GM19035 (cell line): ENCODE results near the gene STAMBPL1.

Source experiments
- ATAC-seq: cut with Tn5 transposase; IDR thresholded peaks from one replicate; pipeline ENCODE4 v1.9.1; 2021; ENCODE audit not compliant: unreplicated experiment

Gene STAMBPL1

DNA sequence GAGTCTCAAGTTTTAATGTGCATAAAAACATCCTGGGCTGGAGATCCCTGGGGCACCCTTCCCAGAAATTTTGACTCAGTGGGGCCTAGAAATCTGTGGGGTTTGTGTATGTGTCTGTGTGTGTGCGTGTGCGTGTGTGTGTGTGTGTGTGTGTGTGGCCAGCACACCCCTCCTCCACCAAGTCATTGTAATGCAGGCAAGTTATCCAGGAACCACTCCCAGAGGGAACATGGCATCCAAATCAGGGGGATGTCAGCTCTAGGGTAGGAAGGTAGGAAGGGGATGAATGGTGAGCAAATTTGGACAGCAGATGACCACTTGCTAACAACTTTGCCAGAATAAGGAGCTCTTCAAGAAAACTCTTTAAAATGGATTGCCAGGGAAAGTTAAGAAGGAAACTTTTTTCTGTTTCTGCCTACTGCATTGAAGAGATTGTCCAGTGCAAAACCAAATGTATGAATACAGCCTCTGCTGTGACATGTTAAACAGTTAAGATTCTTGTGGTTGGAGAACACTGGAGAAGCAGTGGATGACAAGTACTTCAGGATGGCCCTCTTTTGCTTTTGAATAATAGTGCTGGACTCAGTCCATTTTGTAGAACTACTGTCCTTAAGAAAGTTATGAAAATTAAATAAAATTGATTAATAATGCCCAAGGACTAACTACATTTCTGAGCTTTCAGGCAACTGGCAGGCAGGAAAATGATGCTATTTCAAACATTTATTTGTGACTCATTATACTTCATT, 12.3 kb downstream of the STAMBPL1 start:
- no peak for ATAC-seq

DNA sequence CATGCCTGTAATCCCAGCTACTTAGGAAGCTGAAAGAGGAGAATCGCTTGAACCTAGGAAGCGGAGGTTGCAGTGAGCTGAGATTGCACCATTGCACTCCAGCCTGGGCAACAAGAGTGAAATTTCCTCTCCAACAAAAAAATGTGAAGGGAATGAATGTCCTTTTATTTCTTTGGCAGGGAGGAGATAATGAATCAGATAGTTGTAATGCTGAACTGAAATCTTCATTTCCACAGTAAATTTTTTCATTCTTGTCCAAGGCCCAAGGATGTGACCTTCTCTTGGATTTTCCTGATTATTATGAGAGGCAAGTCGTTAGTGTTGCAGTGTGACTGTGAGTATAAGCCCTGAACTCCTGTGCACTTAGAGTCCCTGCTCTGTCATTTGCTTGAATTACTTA, 13.6 kb downstream of the STAMBPL1 start:
- no peak for ATAC-seq

DNA sequence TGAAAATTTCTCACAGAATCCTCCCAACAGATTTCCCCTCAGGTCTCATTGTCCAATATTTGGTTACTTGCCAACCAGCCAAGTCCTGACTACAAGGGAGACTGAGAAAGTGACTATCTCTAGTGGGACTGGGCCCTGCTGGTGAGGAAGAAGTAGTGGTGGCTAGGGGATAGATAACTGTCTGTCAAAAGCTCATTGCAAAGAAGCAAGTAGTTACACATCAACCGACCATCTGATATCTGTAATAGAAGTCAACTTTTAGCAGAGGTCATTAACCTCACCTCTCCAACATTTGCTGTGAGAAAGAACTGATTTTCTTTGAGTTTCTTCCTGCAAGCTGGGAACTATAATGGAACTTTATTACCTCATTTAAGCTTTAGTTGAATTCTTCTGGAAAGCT, 15.2 kb downstream of the STAMBPL1 start:
- no peak for ATAC-seq

DNA sequence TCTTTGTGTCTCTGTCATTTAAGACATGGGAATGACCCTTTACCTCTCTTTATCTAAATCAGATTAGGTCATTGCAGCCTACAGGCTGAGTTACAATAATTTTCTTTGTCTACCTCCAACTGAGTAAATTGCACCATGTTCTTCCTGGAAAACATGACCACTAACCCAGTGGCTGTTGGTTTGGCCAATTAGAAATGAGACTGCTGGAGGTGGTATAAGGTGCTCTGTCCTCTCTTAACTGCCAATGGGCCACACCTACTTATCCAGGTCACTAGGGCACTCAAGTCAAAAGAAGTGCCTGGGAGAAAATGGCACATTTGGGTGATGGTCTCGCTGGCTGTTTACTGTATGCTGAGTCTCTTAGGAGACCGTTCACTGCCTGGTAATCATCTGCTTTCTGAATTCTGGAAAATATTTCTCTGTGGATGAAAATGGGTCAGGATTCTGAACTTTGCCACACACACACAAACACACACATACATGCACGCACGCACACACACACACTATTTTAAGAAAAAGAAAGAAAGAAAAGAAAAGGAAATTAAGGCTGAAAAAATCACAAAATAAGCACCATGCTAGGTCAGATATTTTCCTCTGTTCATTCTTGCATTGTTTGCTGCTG, 16.4 kb downstream of the STAMBPL1 start:
- no peak for ATAC-seq

DNA sequence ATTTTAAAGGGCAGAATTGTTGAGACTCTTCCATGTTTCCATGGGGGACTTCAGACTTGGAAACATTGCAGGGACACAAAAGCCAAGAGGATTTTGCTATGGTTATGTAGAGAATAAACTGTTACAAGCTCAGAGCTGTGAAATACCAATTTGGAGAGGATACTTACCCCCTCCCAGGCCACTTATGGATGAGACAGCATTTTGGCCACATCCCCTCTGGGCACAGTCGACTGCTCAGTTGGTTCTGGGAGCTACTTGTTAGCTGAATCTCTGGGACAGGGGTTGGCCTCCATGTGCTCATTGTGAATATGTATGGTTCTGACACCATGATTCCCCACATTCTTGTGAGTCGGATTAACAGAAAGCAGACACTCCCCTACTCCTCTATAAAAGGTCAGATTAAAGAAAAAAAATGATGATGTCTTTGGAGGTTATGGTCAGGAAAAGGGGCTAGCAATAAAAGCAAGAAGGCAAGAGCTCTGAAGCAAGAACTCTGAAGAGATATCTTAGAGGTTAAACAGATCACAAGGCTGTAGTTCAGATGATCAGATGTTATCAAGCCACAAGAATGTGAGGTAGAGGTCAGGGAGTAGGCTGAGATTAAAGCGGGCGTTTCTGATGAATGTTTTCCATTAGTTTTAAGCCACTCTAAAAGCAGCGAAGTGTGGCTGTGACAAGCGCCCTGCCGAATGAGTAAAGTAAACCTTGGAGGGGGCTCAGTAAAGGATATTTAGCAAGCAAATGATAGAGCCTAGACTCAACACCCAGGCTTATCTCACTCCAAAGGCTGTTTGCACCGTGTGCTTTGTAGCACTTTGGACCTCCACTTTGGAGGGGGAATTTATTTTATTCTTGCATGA, 17.2 kb downstream of the STAMBPL1 start:
- no peak for ATAC-seq

DNA sequence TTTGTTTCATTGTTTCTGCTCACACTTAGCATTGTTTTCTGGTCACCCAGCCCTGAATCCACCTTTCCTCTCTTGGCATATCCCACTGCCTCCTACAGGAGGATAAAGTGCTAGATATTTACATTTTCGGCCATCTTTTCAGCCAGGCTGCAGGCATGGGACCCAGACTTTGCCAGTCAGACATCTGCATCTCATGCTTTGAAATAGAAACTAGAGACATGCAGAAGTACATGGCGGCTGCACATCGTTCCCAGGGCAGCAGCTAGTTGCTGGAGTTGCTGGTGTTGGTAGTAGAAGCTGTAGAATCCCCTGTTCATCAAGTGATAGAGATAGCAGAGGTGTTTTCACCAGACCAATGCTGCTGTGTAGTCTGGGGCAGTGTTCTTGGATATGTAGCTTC, 18.7 kb downstream of the STAMBPL1 start:
- no peak for ATAC-seq

DNA sequence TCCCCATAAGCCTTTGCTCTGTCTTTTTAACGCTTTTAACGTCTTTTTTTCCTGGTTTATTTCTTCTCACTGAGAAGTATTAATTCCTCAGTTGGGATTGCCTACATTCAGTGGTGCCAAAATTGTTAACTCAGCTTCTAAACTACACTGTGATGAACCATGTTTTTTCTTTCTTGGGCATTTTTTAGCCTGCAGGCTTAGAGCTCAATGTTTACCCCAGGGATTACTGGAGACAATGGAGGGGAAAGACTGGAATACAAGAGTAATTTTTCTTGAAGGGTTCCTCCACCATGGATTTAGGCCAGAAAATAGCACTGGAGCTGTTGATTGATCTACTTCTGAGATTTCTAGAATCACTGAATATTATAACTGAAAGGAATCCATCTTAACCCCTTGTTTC, 19.8 kb downstream of the STAMBPL1 start:
- no peak for ATAC-seq

DNA sequence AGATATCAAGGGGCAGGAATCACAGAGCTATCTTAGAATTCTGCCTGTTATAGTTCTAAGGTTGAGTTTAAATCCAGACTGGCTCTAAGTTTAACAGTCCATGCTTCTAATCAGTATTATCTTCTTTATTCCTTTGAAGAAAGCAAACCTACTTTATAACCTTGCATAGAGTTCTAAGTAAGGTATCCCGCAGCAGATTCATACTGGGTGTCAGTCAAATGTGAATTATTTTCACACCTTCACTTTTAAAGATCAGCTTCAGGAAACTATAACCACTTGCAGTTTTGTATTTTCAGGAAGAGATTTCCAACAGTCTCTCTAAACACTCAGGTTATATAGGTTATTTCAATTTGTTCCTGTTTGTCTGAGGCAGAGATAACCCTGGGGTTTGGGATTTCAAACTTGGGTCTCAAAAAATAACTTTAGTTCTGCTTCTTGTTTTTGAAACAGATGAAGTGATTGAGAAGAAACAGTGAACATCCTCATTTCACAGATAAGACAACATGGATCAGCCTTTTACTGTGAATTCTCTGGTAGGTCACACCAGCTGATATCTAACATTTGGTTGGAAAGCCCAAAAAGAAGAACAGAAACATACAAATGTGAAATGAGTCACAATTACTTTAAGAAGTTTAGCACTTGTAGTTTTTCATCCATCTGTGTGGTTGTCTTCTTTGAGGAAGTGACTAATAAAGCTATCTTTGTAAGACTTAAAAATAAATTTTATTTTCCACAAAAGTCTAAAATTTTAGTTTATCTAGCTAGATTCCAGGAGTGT, 21.4 kb downstream of the STAMBPL1 start:
- peak; percentile 82 for ATAC-seq

DNA sequence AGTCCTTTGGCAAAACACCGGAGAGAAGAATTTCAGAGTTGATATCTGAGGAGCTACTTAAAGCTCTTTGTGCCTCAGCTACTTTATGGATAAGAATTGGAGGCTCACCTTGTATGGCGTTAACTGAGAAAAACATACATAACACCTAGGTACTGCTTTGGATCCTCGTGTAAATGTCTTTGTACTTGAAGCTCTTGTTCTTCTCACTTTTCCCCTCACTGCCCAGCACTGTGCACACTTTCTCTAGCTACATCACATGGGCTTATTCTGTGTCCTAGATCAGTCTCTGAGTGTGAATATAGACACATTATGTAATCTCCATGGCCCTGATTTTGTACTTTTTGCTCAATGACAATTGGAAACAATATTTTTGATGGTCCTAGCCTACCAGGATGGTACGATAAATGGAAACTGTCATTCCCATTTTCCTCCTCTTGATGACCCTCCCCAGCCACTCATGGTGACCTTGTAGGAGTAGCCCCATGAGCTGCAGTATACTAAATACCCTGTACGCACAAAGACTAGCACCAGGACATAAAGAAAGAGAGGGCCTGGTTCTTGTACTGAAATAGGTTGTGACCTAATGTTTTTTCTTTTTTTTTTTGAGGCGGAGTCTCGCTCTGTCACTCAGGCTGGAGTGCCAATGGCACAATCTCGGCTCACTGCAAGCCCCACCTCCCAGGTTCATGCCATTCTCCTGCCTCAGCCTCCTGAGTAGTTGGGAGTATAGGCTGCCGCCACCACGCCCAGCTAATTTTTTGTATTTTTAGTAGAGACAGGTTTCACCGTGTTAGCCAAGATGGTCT, 22.1 kb downstream of the STAMBPL1 start:
- ATAC-seq, result peak; percentile 52

DNA sequence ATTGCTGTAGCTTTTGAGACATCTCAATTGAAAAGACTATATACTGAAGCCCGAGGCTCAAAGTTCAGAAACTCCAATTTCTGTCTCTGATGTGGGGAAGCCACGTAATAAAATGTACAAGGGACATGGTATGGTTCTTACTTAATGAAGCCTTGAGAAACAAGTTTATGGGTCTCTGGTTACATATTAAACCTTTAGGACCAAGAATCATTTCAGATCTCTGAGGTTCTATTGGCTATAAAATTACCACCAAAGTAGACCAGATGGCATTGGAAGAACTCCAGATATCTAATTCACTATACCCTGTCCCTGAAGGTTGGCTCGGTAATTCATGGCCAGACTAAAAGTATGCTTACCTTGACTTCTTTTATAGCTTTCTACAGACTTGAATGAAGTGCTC, 23.7 kb downstream of the STAMBPL1 start:
- no peak for ATAC-seq

DNA sequence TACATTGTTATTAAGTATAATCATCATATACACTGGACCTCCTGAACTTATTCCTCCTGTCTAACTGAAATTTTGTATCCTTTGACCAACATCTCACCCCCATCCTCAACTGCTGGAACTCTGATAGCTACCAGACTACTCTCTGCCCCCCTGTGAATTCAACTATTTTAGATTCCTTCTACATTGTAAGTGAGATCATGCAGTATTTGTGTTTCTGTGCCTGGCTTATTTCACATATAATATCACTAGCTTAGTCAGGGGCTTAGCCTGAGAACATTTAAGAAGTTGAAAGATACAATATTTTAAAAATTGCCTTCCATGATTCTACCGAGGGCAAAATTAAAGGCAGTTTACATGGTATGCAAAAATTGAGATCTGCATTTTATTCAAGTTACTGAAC, 26.9 kb downstream of the STAMBPL1 start:
- ATAC-seq, result no peak

DNA sequence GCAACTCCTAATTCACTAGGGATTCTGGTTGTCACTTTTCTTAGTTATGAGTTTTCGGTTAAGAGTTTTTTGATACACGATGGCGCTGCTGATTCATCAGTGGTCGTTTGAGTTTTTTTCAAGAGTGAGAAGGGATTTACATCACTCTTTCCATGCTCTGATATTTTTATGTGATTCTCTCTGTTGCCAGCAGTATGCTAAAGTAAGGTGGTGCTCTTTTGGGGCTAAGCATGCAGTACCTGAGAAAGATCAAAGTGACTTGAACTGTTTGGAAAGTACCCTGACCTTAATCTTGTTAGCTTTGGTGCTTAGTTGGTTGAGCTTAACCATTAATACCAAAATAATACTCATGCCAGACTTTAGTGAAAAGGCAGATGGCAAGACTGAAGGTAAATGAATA, 28.1 kb downstream of the STAMBPL1 start:
- no peak for ATAC-seq

DNA sequence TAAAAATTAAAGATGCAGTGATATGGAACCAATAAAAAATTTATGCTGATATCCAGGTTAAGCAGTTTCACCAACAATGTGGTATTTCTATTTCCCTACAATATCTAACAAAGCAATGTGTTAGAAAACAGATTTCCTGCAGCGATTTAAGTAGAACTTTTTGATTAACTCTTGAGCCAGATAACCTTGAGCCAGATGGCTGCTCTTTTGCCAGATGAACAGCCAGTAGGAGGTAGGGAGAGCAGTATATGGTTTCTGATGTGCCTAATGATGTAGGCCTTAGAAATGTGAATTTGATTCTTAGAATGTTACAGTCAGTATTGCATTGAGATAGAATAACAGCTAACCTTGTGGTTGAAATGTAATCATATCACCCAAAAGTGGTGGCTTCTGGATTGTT, 31.1 kb downstream of the STAMBPL1 start:
- ATAC-seq, result no peak

DNA sequence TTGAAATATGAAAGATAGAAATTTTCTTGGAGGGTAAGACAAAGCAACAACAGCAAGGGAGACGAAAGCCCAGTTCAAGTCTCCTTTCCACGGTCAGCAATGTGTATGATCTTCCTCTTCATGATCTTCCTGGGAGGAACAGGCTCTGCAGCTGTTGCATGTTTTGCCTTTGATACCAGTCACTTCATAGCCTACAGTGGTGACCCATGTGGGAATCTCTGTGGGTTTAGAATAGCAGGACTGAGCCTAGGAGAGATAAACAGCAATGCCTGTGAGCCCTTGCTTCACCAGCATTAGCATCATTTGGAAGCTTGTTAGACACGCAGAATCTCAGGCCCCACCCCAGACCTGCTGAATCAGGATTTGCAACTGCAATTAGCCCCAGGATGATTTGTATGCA, 31.8 kb downstream of the STAMBPL1 start:
- ATAC-seq, result no peak

DNA sequence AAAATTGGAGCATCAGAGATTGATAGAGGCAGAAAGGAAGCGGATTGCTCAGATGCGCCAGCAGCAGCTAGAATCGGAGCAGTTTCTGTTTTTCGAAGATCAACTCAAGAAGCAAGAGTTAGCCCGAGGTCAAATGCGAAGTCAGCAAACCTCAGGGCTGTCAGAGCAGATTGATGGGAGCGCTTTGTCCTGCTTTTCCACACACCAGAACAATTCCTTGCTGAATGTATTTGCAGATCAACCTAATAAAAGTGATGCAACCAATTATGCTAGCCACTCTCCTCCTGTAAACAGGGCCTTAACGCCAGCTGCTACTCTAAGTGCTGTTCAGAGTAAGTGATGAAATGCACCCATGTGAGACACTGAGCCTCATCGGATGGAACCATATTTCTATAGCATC, 33.1 kb downstream of the STAMBPL1 start:
- ATAC-seq, result no peak

DNA sequence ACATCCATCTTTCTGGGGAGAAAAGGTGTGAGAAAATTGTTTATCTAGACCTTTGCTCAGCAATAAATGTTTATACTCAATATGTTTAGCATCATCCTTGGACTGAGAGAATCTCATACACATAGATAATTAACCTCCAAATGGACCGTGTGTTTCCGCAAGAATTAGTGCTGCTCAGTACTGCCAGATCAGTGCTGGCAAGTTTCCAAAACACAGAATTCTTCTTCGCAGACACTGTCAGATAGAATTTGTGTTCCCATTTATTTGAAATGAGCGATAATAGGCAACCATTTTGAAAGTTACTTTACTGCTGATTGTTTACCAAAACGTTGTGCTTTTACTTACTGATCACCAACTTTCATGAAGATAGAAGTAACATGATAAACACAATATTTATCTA, 33.7 kb downstream of the STAMBPL1 start:
- ATAC-seq, result no peak

DNA sequence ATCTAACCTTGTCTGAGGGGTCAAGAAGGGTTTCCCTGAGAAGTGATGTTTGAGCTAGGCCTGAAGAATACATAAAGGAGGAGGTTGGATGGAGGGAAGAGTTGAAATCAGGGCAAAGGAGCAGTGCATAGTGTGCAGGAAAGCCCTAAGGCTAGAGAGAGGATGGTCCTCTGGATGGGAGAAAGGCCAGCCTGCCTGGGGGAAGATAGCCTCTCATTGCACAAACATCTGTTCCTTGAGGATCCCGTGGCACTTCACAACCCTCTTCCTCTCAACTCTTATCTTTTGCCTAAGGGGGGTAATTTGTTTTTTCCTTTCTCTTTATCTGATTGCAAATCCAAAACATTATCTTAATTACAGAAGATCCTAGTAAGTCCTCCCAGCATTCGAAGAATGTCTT, 35.7 kb downstream of the STAMBPL1 start:
- no peak for ATAC-seq

DNA sequence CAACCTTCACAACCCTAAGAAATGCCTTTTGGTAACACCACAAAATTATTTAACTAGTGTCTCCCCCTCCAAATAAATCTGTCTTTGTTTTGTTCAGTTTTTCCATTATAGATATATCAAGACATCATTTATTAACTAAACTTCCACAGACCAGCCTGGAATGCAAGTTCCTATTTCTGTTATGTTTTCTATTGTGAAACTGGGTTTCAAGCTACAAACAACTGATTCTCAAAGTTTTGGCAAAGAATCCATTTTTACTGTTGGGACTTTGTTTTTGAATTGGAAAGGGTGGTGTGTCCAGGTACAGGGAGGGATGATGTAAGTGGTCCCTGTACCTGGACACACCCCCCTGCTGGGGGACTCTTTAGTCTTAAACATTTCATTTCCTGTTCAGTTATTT, 36.2 kb downstream of the STAMBPL1 start:
- no peak for ATAC-seq

DNA sequence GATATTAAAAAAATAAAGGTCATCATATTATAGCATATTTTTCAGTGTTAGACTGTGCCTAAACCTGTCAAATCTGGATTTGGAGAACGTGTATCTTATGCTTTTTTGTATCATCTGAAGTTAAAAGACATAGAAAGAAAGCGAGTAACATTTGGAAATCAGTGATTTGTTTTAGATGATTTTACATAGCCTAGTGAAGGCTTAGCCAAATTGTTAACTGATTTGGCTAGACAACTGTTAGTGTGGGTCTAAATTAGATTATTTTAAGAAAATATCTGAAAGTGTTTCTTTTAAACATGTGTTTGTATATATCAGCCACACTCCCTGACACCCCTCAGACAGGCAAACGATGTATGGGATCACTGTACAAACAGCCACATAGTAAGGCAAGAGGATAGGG, 36.9 kb downstream of the STAMBPL1 start:
- ATAC-seq, result no peak

DNA sequence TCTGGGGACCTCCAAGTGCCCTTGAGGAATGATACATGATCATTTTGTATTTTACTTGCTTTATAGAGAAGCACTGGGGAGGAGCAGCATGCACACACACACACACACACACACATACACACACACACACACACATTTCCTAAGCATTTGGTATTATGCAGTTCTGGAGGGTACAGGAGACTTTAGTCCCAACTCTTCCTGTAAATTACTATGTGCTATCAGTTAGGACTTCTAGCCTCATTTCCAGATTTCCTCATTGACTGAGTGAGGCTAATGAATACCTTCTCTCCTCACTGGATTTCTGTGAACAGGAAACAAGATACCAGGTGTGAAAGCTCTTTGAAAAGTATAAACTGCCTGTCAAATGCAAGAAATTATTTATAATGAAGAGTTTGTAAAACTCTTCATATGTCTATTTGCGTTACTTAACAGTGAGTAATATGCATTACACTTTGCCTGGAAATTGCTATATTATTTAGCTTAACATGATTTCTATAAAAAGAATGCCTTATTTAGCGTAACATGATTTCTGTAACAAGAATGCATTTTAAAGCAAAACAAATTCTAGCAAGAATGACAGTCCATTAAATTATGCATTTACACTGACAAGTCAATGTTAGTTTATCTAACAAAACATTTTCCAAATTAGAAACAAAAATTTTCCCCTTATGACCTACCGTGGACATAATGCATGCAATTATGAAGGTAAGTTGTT, 38.3 kb downstream of the STAMBPL1 start:
- ATAC-seq, result no peak
